GM10266 (cell line): ENCODE measurements around the gene NDUFS3.

ENCODE experiments used
- DNase-seq: peaks from one replicate; pipeline ENCODE4 v3.0.0; 2012; ENCODE audit errors: extremely low spot score
- TF ChIP-seq, protein P1 (sequence below): IDR thresholded peaks from 2 replicates; pipeline ENCODE4 v1.5.1; 2012; ENCODE audit warnings: mild to moderate bottlenecking, low read depth; ENCODE audit not compliant: control insufficient read depth, insufficient read depth; ENCODE audit errors: missing control alignments

Gene NDUFS3

DNA sequence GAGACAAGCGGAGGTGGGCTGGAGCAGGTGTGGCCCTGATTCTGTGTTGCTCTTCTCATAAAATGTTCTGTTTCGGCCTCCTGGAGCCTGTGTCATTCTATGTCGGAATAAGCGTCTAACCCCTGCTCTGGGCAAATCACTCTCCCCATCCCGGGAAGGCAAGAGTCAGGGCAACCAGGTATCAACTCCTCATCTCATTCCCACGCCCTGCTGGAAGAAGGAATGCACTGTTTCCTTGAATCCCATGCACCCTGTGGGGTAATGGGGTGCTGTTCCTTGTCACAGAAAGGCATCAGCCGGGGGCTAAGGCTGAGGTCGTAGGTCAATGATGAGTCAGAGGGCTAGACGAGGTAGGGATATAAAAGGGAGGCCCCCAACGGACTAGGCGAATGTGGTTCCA is 10.2 kb downstream of the NDUFS3 start:
- TF ChIP-seq, protein P1, sequence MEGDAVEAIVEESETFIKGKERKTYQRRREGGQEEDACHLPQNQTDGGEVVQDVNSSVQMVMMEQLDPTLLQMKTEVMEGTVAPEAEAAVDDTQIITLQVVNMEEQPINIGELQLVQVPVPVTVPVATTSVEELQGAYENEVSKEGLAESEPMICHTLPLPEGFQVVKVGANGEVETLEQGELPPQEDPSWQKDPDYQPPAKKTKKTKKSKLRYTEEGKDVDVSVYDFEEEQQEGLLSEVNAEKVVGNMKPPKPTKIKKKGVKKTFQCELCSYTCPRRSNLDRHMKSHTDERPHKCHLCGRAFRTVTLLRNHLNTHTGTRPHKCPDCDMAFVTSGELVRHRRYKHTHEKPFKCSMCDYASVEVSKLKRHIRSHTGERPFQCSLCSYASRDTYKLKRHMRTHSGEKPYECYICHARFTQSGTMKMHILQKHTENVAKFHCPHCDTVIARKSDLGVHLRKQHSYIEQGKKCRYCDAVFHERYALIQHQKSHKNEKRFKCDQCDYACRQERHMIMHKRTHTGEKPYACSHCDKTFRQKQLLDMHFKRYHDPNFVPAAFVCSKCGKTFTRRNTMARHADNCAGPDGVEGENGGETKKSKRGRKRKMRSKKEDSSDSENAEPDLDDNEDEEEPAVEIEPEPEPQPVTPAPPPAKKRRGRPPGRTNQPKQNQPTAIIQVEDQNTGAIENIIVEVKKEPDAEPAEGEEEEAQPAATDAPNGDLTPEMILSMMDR, result no peak
- no peak for DNase-seq

DNA sequence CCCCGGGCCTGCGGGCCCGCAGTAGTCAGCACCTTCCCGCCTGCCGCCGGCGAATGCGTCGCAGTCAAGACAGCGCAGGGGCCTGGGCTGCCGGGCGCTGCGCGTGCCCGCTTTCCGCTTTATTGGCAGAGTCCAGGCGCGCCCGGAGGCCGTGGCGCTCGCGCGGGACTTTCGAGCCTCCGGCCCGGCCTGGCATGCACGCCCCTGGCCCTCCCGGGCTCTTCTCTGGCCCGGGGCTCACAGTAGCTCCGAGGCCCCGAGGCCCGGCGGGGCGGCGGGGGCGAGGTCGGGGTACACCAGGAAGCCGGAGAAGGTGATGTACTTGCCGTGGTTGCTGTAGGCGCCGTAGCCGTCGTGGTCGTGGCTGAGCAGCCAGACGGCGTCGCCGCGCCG is 10.7 kb downstream of the NDUFS3 start:
- no peak for DNase-seq
- TF ChIP-seq, protein P1, result no peak

DNA sequence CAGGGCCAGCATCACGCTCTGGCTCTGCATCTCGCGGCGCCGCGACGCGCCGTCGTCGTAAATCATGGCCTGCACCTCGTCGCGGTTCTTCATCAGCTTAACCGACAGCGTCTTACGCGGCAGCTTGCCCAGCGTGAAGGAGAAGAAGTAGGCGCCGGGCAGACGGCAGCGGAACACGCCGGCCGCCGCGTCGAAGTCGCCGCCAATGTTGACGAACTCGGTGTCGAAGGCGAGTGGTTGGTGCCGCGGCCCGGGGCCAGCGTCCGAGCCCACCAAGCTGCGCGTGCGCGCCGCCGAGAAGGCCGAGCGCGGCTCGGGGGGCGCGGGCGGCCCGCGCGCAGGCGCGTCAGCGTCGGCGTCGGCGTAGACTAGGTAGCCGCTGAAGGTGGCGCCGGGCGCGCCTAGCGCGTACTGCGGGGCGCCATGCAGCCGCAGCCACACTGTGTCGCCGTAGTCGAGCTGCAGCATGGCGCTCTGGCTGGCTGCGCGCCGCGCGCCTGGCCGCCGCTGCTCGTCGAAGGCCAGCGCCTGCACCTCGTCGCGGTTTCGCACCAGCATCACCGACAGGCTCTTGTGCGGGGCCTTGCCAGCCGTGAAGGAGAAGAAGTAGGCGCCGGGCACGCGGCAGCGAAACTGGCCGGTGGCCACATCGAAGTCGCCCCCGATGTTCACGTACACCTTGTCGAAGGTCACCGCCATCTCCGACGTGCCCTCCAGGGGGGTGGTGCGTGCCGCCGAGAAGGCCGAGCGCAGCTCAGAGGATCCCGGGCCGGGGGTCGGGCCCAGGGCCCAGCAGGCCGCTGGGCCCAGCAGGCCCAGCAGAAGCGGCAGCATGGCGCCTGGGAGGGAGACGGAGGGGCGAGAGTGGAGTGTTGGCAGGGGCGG is 11.3 kb downstream of the NDUFS3 start:
- DNase-seq, result no peak
- TF ChIP-seq, protein P1, result no peak

DNA sequence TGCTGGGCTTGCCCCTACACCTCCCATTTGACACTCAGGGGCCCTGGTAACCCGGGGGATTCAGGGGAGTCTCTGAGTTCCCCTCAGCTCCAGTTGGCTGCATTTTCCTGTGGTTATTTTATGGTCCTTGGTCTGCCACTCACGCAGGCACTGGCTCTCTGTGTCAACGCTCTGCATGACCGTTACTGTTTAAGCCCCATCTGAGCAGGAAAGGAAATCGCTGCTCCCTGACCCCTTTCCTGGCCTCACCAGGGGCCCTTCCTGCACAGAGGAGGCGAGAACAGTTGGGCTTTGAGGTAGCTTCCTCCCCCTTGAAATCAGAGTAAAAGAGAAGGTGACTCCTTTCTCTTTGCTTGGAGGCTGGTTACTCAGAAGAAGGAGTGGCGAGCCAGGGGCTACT is 12.9 kb downstream of the NDUFS3 start:
- TF ChIP-seq, protein P1, result no peak
- DNase-seq, result peak; percentile 64

DNA sequence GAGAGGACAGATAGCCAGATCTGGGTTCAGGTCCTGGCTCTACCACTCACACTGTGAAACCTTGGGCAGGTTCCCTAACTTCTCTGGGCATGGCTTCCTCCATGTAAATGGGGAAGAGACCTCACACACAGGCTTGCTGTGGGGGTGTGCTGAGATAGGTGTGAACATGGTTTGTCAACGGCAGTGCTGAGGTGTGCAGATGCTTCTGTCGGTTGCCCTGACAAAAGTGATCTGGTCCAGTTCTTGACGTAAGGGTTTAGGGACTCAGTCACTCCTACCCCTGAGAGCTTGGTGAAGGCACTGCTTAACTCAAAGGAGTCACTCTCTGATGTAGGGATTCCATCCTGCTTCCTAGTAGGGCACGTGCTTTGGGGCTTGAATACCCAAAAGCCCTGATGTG is 13.4 kb downstream of the NDUFS3 start:
- no peak for DNase-seq
- TF ChIP-seq, protein P1, result no peak

DNA sequence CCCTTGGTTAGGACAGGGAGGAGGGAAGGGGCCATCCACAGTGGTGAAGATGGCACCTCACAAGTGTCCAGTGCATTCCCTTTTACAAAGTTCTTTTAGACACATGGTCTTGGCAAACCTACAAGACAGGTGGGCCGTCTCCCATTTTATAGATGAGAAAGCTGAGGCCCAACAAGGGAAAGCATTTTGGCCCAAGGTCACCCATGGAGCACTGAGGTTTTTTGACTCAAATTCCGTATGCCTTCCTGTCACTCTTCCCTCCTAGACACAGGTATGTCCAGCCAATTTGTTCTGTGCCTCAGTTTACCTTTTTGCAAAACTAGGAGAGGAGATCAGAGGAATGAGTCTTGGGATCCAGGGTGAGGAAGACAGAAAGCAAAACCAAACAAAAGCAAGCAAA is 14.1 kb downstream of the NDUFS3 start:
- TF ChIP-seq, protein P1, result no peak
- DNase-seq, result no peak

DNA sequence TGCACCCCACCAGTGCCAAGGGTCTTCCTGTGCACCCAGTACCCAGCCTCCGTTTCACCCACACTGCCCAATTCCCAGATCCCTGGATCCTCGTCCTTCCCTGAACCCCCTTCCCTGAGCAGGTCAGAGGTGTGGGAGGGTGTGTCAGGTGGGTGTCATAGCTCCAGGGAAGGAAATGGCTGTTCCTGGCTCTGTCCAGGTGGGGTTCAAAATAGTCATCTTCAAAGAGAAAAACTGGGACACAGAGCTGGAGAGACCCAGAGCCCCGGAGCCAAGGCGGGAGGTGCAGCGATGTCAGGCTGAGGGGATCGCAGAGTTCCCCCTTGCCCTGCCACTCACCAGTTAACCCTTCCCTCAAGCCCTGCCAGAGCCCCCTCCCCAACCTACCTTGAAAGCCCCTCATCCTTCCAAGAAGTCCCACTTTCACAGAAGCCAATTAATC is 14.6 kb downstream of the NDUFS3 start:
- TF ChIP-seq, protein P1, result no peak
- no peak for DNase-seq
